GM23338 (cell line): ENCODE results near the gene EXOSC1.

Source experiments
- CREB1 ChIP-seq: fragments of 250-450 bp; sonication (Bioruptor Pico); IDR thresholded peaks from 2 replicates; pipeline ENCODE4 v1.5.0; 2020; ENCODE audit warnings: low read depth, mild to moderate bottlenecking, moderate library complexity
- CTCF ChIP-seq, 2 experiments: fragments of 200-600 bp in 1 of 2; sonication (generic) in 1 of 2; conservative IDR thresholded peaks; 2 replicates each; pipeline versions ENCODE4 v1.5.1 to v1.6.1; 2016 to 2017; ENCODE audit warnings: antibody characterized with exemption in 2 of 2, low read depth in 2 of 2, mild to moderate bottlenecking in 2 of 2, moderate library complexity in 1 of 2
- EZH2 ChIP-seq: fragments of 200-600 bp; sonication (generic); IDR thresholded peaks from one replicate; pipeline ENCODE4 v1.8.0; 2017; ENCODE audit warnings: antibody characterized with exemption, mild to moderate bottlenecking, low read depth; ENCODE audit not compliant: unreplicated experiment
- EZH2phosphoT487 ChIP-seq: fragments of 200-600 bp; sonication (generic); IDR thresholded peaks from one replicate; pipeline ENCODE4 v1.8.1; 2018; ENCODE audit warnings: antibody characterized with exemption; ENCODE audit not compliant: unreplicated experiment
- JUNB ChIP-seq: IDR thresholded peaks from one replicate; pipeline ENCODE4 v1.6.1; 2016; ENCODE audit warnings: antibody characterized with exemption; ENCODE audit not compliant: unreplicated experiment
- NANOG ChIP-seq: IDR thresholded peaks from 2 replicates; pipeline ENCODE4 v1.6.1; 2016; ENCODE audit warnings: antibody characterized with exemption, borderline replicate concordance
- POLR2AphosphoS5 ChIP-seq: IDR thresholded peaks from 2 replicates; pipeline ENCODE4 v1.6.1; 2016; ENCODE audit warnings: antibody characterized with exemption, low read depth
- REST ChIP-seq: IDR thresholded peaks from one replicate; pipeline ENCODE4 v1.6.1; 2018; ENCODE audit warnings: antibody characterized with exemption; ENCODE audit not compliant: unreplicated experiment
- ZNF114 ChIP-seq: fragments of 250-450 bp; sonication (Bioruptor Pico); IDR thresholded peaks from 2 replicates; pipeline ENCODE4 v1.5.0; 2020; ENCODE audit warnings: mild to moderate bottlenecking, moderate library complexity
- ZNF331 ChIP-seq: fragments of 250-450 bp; sonication (Bioruptor Pico); IDR thresholded peaks from 2 replicates; pipeline ENCODE4 v1.5.0; 2020; ENCODE audit warnings: low read depth, mild to moderate bottlenecking, moderate library complexity

- TF ChIP-seq CTCF (conservative IDR thresholded peaks at IDR 0.05; ENCODE audit: low read depth in 2 of 2) (peak; percentile 10 to 37; a peak in 1 of 4 replicates), POLR2AphosphoS5 (peak; percentile 35; the same call in 1 of the 2 replicates), EZH2 (no peak), EZH2phosphoT487 (no peak), ZNF331 (CRISPR knock-in tag) (no peak), REST (no peak), ZNF114 (CRISPR knock-in tag) (no peak), CREB1 (CRISPR knock-in tag) (no peak), JUNB (no peak), NANOG (no peak)
Observed at GRCh38 chr10:97434055-97434454, 11.8 kb downstream of the EXOSC1 start.
